HG03571 (cell line): ENCODE measurements around the gene SSR3.

Experiments
- ATAC-seq: cut with Tn5 transposase; IDR thresholded peaks from one replicate; pipeline ENCODE4 v1.9.1; 2021; ENCODE audit not compliant: unreplicated experiment

The SSR3 gene

GRCh38 chr3:156495816-156496215 is 59.1 kb downstream of the SSR3 start:
- no peak for ATAC-seq

DNA sequence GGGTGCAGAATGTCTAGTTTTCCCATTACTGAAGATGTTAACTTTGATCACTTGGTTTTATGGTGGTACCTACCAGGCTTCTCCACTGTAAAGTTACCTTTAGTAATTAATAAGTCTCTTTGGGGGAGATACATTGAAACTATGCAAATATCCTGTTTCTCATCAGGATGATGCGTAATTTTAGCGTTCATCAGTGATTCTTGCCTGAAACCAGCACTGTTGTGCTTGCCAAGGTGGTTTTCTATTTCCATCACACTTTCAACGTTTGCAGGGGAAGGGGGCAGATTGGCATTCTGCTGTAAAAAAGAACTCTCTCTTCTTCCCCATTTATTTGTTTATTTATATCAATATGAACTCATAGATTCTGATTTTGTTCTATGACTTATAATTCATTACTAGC is 61.0 kb downstream of the SSR3 start:
- ATAC-seq, result no peak

- no peak for ATAC-seq
Measured at GRCh38 chr3:156492801-156493261, 62.1 kb downstream of the SSR3 start.

DNA sequence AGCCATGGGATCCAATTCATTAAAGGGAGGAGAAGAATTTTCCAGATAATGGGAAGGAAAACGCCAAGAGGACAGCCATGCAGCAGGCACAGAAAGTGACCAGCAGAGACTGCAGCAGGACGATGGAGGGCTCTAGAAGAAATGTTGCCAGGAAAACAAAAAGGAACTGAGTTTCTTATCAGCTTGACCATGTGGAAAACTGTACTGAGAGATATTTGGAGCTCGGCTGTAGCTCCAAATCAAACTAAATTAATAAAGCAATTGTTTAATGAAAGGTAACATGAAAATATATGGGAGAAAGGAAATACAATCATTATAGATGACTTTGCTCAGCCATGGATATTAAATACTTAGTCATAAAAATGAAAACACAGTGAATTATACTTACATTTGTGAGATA is 63.7 kb downstream of the SSR3 start:
- ATAC-seq, result no peak
